Neutrophil (primary cell): ENCODE measurements around the gene SRRM2.

Experiments
- H3K27ac ChIP-seq: fragments of 200-600 bp; sonication (generic); 2 replicates; pipeline ENCODE4 v1.5.1; 2016; ENCODE audit warnings: mild to moderate bottlenecking, moderate library complexity
- H3K27me3 ChIP-seq: fragments of 200-600 bp; sonication (generic); 2 replicates; pipeline ENCODE4 v1.6.0; 2016; ENCODE audit warnings: mild to moderate bottlenecking
- H3K36me3 ChIP-seq: fragments of 200-600 bp; sonication (generic); 2 replicates; pipeline ENCODE4 v1.5.1; 2017
- H3K4me1 ChIP-seq, 2 experiments: fragments of 200-600 bp in 1 of 2; sonication (generic) in 1 of 2; 1 replicate in 1 of 2; 2 replicates in 1 of 2; pipeline versions ENCODE4 v1.5.1 to v1.6.1; 2013 to 2016; ENCODE audit warnings: low read depth in 1 of 2, low read length in 1 of 2, mild to moderate bottlenecking in 1 of 2, moderate library complexity in 1 of 2; ENCODE audit not compliant: control insufficient read depth in 1 of 2, insufficient read depth in 1 of 2
- H3K4me3 ChIP-seq, 2 experiments: fragments of 200-600 bp in 1 of 2; sonication (generic) in 1 of 2; 1 replicate in 1 of 2; 2 replicates in 1 of 2; pipeline ENCODE4 v1.5.1; 2013 to 2016; ENCODE audit warnings: low read depth in 1 of 2, low read length in 1 of 2, mild to moderate bottlenecking in 1 of 2, moderate library complexity in 1 of 2
- H3K9me3 ChIP-seq: fragments of 200-600 bp; sonication (generic); 2 replicates; pipeline ENCODE4 v1.5.1; 2016
- CTCF ChIP-seq: fragments of 200-600 bp; sonication (generic); IDR thresholded peaks from 2 replicates; pipeline ENCODE4 v1.5.1; 2016; ENCODE audit warnings: antibody characterized with exemption

Gene SRRM2

GRCh38 chr16:2743007-2743810 lies 9.2 kb upstream of the SRRM2 start:
- Histone ChIP-seq H3K27ac (no peak overlapping the region), H3K4me3 (no peak overlapping the region), H3K36me3 (no peaks in the 10 kb centered on the region), H3K4me1 (no peaks in the 10 kb centered on the region), H3K27me3 (no peaks in the 10 kb centered on the region), H3K9me3 (no peaks in the 10 kb centered on the region)
- TF ChIP-seq CTCF, result no peak

GRCh38 chr16:2744711-2745110 lies 7.7 kb upstream of the SRRM2 start:
- H3K4me1 ChIP-seq, result no peaks in the 10 kb centered on the region
- H3K4me3 ChIP-seq, result no peak overlapping the region
- H3K27me3 ChIP-seq, result no peaks in the 10 kb centered on the region
- H3K27ac ChIP-seq, result no peak overlapping the region
- H3K36me3 ChIP-seq, result no peaks in the 10 kb centered on the region
- no peak for TF ChIP-seq CTCF
- H3K9me3 ChIP-seq, result no peaks in the 10 kb centered on the region

- no peak for TF ChIP-seq CTCF
- Histone ChIP-seq H3K36me3 (no peaks in the 10 kb centered on the region), H3K4me3 (no peak overlapping the region), H3K4me1 (no peaks in the 10 kb centered on the region), H3K27me3 (no peaks in the 10 kb centered on the region), H3K27ac (no peak overlapping the region), H3K9me3 (no peaks in the 10 kb centered on the region)
Observed at GRCh38 chr16:2745116-2745890, 7.1 kb upstream of the SRRM2 start.

GRCh38 chr16:2745961-2746360 lies 6.5 kb upstream of the SRRM2 start:
- Histone ChIP-seq H3K27ac (no peak overlapping the region), H3K4me1 (no peaks in the 10 kb centered on the region), H3K4me3 (no peak overlapping the region), H3K36me3 (no peaks in the 10 kb centered on the region), H3K27me3 (no peaks in the 10 kb centered on the region), H3K9me3 (no peaks in the 10 kb centered on the region)
- TF ChIP-seq CTCF, result no peak

GRCh38 chr16:2748757-2749455 lies 3.5 kb upstream of the SRRM2 start:
- peaks cover 15 to 18% of the 10 kb centered on the region in 2 experiments for H3K4me1 ChIP-seq
- no peaks in the 10 kb centered on the region for H3K9me3 ChIP-seq
- no peak overlapping the region for H3K27ac ChIP-seq
- no peak overlapping the region for H3K4me3 ChIP-seq
- TF ChIP-seq CTCF, result no peak
- no peaks in the 10 kb centered on the region for H3K27me3 ChIP-seq
- no peaks in the 10 kb centered on the region for H3K36me3 ChIP-seq
